Measurements from ENCODE around the gene FAM222B. TPM values are rescaled to one million over a fixed set of nuclear protein-coding genes. Genes with fewer than 3 reads are reported as not detected.

FAM222B gene
- polyA plus RNA-seq, 2 of the 4 experiments (the other 2 are of a cell fraction), result 10.7 to 15.6 TPM

DNA sequence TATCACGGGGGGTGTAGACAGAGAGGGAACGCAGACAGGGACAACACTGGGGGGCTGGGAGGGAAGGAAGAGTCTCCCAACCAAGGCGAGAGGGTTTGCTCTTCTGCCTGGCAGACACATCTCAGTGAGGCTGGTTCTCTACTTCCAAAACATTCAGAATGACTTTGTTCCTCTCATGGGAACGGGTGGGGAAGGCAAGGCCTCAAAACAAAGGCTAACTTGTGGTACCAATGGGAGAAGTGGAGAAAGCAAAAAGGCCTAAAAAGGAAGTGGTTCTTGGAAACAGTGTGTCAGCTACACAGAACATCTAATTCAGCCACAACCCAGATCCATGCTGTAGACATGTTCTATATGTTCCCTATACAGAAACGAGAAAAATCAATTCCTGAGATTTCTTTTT is 47.4 kb upstream of the FAM222B start:
- Histone ChIP-seq H3K27ac (no peak overlapping the region), H3K4me1 (no peaks in the 10 kb centered on the region), H3K9me3 (no peaks in the 10 kb centered on the region), H3K4me2 (no peak overlapping the region), H3K4me3 (no peak overlapping the region)
- TF ChIP-seq GATA3 (IDR thresholded peaks at IDR 0.05; ENCODE audit: borderline replicate concordance) (no peak), HEYL (CRISPR knock-in tag; IDR thresholded peaks at IDR 0.05) (no peak), NR3C1 (IDR thresholded peaks at IDR 0.05) (no peak), RFX5 (IDR thresholded peaks at IDR 0.05) (no peak), HDAC2 (IDR thresholded peaks at IDR 0.05) (no peak), NFE2L2 (conservative IDR thresholded peaks at IDR 0.05; ENCODE audit: low read length) (no peak), CEBPB (IDR thresholded peaks at IDR 0.05) (no peak), ZC3H11A (IDR thresholded peaks at IDR 0.05) (no peak), ESRRA (IDR thresholded peaks at IDR 0.05; ENCODE audit: borderline replicate concordance, low read length) (no peak), RNF2 (IDR thresholded peaks at IDR 0.05; ENCODE audit: borderline replicate concordance, low read depth) (no peak), MAZ (IDR thresholded peaks at IDR 0.05; ENCODE audit: borderline replicate concordance, low read depth, low read length) (no peak), CHD4 (IDR thresholded peaks at IDR 0.05; ENCODE audit: borderline replicate concordance) (no peak), HOXB13 (CRISPR knock-in tag; IDR thresholded peaks at IDR 0.05; ENCODE audit: low read depth) (no peak), EHMT2 (IDR thresholded peaks at IDR 0.05; ENCODE audit: low read depth) (no peak), ZFP36 (IDR thresholded peaks at IDR 0.05; ENCODE audit: borderline replicate concordance, partially characterized antibody) (no peak), JUNB (IDR thresholded peaks at IDR 0.05) (no peak)
- TF ChIP-seq, protein P1, sequence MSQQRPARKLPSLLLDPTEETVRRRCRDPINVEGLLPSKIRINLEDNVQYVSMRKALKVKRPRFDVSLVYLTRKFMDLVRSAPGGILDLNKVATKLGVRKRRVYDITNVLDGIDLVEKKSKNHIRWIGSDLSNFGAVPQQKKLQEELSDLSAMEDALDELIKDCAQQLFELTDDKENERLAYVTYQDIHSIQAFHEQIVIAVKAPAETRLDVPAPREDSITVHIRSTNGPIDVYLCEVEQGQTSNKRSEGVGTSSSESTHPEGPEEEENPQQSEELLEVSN (IDR thresholded peaks at IDR 0.05; ENCODE audit: borderline replicate concordance, low read depth), result no peak
- TF ChIP-seq, protein P2, sequence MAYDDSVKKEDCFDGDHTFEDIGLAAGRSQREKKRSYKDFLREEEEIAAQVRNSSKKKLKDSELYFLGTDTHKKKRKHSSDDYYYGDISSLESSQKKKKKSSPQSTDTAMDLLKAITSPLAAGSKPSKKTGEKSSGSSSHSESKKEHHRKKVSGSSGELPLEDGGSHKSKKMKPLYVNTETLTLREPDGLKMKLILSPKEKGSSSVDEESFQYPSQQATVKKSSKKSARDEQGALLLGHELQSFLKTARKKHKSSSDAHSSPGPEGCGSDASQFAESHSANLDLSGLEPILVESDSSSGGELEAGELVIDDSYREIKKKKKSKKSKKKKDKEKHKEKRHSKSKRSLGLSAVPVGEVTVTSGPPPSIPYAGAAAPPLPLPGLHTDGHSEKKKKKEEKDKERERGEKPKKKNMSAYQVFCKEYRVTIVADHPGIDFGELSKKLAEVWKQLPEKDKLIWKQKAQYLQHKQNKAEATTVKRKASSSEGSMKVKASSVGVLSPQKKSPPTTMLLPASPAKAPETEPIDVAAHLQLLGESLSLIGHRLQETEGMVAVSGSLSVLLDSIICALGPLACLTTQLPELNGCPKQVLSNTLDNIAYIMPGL (CRISPR knock-in tag; IDR thresholded peaks at IDR 0.05; ENCODE audit: borderline replicate concordance), result no peak
- TF ChIP-seq, protein P3, sequence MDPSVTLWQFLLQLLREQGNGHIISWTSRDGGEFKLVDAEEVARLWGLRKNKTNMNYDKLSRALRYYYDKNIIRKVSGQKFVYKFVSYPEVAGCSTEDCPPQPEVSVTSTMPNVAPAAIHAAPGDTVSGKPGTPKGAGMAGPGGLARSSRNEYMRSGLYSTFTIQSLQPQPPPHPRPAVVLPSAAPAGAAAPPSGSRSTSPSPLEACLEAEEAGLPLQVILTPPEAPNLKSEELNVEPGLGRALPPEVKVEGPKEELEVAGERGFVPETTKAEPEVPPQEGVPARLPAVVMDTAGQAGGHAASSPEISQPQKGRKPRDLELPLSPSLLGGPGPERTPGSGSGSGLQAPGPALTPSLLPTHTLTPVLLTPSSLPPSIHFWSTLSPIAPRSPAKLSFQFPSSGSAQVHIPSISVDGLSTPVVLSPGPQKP (IDR thresholded peaks at IDR 0.05; ENCODE audit: low read depth, low read length), result no peak
- TF ChIP-seq, protein P4, sequence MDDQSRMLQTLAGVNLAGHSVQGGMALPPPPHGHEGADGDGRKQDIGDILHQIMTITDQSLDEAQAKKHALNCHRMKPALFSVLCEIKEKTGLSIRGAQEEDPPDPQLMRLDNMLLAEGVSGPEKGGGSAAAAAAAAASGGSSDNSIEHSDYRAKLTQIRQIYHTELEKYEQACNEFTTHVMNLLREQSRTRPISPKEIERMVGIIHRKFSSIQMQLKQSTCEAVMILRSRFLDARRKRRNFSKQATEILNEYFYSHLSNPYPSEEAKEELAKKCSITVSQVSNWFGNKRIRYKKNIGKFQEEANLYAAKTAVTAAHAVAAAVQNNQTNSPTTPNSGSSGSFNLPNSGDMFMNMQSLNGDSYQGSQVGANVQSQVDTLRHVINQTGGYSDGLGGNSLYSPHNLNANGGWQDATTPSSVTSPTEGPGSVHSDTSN (IDR thresholded peaks at IDR 0.05), result no peak
- no peak for FAIRE-seq
- no peak for ATAC-seq
- CTCF ChIA-PET, result interaction anchor here (0.7 to 9.9 kb wide), 5 partner anchors 11 to 255 kb away, joined by 3 to 54 read pairs (median 13); partner anchors contain the start of gene DHRS13
- POLR2A ChIA-PET, result no interaction called here
- no peak for DNase-seq (ENCODE audit: low read depth in 1 of 2, low spot score in 1 of 2)
- WGBS (ENCODE audit: missing lambda C conversion rate), result 88% methylated on average over 5 of the region's 5 CpGs

DNA sequence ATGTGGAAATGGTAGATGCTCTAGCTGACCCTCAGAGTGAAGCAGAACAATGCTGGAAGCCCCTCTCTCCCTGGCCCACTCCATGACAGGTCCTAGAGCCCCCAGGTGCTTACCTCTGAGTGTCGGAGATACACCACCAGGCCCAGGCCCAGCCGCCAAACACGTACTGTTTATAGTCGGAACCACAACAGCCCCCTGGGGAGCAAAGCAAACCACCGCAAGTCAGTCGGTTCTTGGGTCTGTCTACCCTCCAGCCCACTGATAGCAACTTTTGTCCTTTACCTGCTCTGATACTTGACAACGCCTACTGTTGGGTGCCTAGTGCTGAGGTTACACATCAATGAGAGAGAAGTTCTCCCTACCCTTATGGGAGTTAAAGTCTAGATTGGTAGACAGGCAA is 46.2 kb upstream of the FAM222B start:
- ATAC-seq (no peak), DNase-seq (ENCODE audit: low read depth in 1 of 2, low spot score in 1 of 2) (no peak), FAIRE-seq (no peak)
- CTCF ChIA-PET, result interaction anchor here (0.7 to 9.9 kb wide), 3 partner anchors 10 to 81 kb away, joined by 3 to 54 read pairs (median 13); partner anchors contain the start of gene DHRS13
- Histone ChIP-seq H3K27ac (no peak overlapping the region), H3K4me2 (no peak overlapping the region), H3K4me3 (no peak overlapping the region), H3K4me1 (no peaks in the 10 kb centered on the region), H3K9me3 (no peaks in the 10 kb centered on the region)
- 90% methylated on average over 7 of the region's 7 CpGs for WGBS (ENCODE audit: missing lambda C conversion rate)
- POLR2A ChIA-PET, result no interaction called here
- TF ChIP-seq, protein P2 (CRISPR knock-in tag; IDR thresholded peaks at IDR 0.05; ENCODE audit: borderline replicate concordance), result no peak
- TF ChIP-seq TP53 (CRISPR knock-in tag; IDR thresholded peaks at IDR 0.05), result no peak
- no peak for TF ChIP-seq CHD2 (IDR thresholded peaks at IDR 0.05; ENCODE audit: low read length, partially characterized antibody)
- no peak for TF ChIP-seq ZFP36 (IDR thresholded peaks at IDR 0.05; ENCODE audit: borderline replicate concordance, partially characterized antibody)
- no peak for TF ChIP-seq ZC3H11A (IDR thresholded peaks at IDR 0.05)
- TF ChIP-seq JUNB (IDR thresholded peaks at IDR 0.05), result no peak
- no peak for TF ChIP-seq NFE2L2 (conservative IDR thresholded peaks at IDR 0.05; ENCODE audit: low read length)
- TF ChIP-seq PHF8 (IDR thresholded peaks at IDR 0.05; ENCODE audit: borderline replicate concordance, low read depth), result no peak
- no peak for TF ChIP-seq MYC (IDR thresholded peaks at IDR 0.05; ENCODE audit: borderline replicate concordance, low read length)
- TF ChIP-seq TFCP2L1 (CRISPR knock-in tag; IDR thresholded peaks at IDR 0.05), result no peak
- TF ChIP-seq, protein P5, sequence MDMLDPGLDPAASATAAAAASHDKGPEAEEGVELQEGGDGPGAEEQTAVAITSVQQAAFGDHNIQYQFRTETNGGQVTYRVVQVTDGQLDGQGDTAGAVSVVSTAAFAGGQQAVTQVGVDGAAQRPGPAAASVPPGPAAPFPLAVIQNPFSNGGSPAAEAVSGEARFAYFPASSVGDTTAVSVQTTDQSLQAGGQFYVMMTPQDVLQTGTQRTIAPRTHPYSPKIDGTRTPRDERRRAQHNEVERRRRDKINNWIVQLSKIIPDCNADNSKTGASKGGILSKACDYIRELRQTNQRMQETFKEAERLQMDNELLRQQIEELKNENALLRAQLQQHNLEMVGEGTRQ (IDR thresholded peaks at IDR 0.05), result no peak
- no peak for TF ChIP-seq MAFK (IDR thresholded peaks at IDR 0.05; ENCODE audit: partially characterized antibody)
- TF ChIP-seq FOSL2 (IDR thresholded peaks at IDR 0.05), result no peak
- TF ChIP-seq FOSL2 (CRISPR knock-in tag; IDR thresholded peaks at IDR 0.05), result no peak
- no peak for TF ChIP-seq KDM1A (IDR thresholded peaks at IDR 0.05; ENCODE audit: low read depth)
- TF ChIP-seq CHD4 (IDR thresholded peaks at IDR 0.05; ENCODE audit: borderline replicate concordance), result no peak

All from A549 (cell line).